CD1c-positive myeloid dendritic cell (primary cell): Measurements from ENCODE around the gene ZDHHC18.
A peak's percentile ranks its signal among the peaks of the same experiment; 100 is the strongest.
"Not testable (repeated sequence)": the region's sequence is repeated elsewhere in the genome, so short reads cannot be mapped to it uniquely, and the experiment has no call there.

Experiments
- DNase-seq: peaks from one replicate; pipeline ENCODE4 v3.0.0-alpha.2; 2016; ENCODE audit errors: extremely low spot score

ZDHHC18 gene

DNA sequence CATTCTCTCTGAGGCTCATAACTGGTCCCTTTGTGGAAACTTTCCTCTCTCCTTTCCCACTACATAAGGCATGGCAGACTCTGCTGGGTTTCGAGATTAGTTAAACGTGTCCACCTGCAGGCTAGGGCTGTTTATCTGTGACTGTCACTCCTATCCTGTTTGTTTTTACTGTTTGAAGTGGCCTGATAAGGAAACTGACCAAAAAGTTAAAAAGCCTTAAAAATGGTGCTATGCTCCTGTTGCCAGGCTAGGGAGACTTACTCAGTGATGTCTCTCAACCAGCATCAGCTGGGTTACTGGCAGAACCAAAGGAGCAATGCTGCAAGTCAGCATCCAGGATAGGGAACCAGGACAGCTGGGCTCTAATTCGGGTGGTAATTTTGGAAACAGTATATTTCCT lies 34.9 kb upstream of the ZDHHC18 start:
- DNase-seq: peak; percentile 18

DNA sequence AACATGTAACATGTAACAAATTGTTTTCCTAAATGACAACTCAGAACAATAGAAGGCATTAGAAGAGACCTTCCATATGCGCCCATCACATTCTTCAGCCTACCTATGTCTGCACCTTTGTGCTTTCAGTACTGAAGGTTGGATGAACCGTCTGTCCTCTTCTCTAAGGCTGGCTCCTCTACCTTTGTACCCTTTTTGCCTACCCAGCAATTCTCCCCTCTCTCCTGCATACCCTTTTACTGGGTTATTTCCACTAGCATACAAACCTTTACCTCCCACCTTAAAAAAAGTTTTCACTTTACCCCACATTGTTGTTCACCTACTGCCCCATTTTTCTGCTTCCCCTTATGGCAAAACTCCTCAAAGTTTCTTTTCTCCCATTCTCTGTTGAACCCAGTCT lies 33.6 kb upstream of the ZDHHC18 start:
- DNase-seq: no peak

DNA sequence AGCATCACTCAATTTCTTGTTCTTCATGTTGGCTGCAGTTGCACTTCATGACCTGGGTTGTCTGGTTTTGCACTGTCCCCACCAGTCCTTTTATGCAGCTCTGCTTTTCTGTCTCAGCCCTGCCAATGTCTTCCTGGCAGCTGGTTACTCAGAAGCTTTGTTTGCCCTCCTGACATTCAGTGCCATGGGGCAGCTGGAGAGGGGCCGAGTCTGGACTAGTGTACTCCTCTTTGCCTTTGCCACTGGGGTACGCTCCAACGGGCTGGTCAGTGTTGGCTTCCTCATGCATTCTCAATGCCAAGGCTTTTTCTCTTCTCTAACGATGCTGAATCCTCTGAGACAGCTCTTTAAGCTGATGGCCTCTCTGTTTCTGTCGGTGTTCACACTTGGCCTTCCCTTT lies 32.1 kb upstream of the ZDHHC18 start:
- DNase-seq: no peak

DNA sequence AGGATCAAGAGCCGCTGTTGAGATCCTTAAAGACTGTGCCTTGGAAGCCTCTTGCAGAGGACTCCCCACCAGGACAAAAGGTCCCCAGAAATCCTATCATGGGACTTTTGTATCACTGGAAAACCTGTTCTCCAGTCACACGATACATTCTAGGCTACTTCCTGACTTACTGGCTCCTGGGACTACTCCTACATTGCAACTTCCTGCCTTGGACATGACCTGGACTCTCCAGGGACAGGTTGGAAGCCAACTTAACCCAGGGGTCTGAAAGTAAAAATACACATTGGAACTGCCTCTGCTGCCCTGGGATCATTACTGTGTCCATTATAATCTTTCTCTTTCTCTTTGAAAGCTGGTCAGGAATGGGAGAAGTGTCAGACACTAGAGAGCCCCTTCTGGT lies 28.9 kb upstream of the ZDHHC18 start:
- no peak for DNase-seq

DNA sequence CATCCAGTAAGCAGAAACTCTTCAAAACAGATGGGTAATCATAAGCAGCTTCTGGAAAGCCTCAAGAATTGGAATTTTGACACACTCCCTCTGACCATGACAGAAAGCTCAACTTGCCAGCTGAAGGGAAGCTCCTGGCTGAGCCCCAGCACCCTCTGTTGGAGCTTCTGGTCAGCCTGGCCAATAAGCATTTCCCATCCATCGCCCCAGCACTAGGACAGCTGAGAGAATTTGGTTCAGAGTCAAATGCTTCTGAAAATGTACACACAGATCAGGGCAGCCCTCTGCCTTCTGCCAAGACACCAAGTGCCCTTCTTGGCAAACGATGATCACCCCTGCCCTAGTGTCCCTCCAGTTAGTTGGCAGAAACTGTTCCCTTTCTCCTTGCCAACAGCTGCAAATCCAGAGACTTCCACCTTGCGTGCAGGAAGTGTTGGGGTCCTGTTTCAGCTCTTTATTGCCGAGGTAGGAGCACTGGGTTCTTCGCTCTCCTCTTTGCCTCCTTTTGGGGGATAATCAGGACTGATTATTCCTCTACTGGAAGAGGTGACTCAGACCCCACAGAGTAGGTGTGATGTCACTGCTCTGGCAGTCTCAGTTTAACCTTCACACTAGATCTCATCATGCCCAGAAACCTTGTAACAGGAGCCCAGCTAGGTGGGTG lies 26.9 kb upstream of the ZDHHC18 start:
- no peak for DNase-seq

DNA sequence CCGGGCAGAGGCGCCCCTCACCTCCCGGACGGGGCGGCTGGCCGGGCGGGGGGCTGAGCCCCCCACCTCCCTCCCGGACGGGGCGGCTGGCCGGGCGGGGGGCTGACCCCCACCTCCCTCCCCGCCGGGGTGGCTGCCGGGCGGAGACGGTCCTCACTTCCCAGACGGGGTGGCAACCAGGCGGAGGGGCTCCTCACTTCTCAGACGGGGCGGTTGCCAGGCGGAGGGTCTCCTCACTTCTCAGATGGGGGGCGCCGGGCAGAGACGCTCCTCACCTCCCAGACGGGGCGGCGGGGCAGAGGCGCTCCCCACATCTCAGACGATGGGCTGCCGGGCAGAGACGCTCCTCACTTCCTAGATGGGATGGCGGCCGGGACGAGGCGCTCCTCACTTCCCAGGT lies 22.6 kb upstream of the ZDHHC18 start:
- not testable (repeated sequence) for DNase-seq

DNA sequence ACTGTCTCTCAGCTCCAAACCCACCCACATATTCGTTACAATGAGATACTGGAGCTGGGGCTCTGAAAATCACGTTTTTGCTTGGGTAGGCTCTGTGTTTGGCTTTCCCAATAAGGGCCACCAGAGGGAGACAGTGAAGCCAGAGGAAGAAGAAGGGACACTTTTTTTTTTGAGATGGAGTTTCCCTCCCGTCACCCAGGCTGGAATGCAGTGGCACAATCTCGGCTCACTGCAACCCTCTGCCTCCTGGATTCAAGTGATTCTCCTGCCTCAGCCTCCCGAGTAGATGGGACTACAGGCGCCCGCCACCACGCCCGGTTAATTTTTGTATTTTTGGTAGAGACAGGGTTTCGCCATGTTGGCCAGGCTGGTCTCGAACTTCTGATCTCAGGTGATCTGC lies 16.4 kb upstream of the ZDHHC18 start:
- DNase-seq: peak; percentile 87

DNA sequence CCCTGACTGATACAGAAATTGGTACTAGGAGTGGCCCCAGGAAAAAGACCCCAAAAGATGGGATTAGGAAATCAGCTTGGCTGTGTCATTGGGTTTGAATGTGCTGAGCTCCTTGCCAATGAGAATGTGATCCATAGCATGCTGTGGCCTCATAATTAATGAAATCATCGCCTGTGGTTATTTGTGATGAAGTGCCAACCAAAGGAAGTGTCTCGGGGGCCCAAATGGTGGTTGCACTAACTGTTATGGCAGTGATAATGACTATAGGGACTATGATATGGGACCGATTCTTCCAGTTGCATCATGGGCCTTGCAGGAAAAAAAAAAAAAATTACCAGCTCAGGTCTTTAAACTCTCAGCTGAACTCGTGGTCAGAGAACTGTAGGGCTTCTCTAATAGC lies 15.4 kb upstream of the ZDHHC18 start:
- DNase-seq: no peak

DNA sequence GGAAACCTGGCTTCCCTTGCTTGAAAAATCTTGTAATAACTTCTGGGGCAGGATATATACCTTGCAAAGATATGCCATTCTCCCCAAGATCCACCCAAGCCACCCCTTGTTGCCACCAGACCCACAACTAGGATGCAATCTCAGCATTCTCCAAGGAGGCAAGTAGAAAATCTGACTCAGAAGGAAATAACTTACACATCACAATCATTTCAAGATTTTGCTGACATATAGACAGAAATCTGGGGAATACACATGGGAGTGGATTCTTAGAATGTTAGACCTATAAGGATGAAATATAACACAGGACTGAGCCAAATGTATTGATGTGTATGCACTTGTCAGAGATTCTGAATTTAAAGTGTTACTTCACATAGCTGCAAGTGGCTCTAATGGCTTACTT lies 14.8 kb upstream of the ZDHHC18 start:
- no peak for DNase-seq

DNA sequence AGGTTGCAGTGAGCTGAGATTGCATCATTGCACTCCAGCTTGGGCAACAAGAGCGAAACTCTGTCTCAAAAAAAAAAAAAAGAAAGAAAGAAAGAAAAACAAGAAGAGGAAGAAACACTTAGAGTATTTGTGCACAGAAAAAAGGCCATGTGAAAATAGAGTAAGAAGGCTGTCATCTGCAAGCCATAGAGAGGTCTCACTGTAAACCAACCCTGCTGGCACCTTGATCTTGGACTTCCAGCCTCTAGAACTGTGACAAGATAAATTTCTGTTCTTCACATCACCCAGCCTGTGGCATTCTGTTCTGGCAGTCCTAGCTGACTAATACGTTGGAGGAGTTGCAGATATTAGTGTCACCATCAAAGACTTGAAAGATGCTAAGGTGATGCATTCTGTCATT lies 12.1 kb upstream of the ZDHHC18 start:
- DNase-seq: no peak

DNA sequence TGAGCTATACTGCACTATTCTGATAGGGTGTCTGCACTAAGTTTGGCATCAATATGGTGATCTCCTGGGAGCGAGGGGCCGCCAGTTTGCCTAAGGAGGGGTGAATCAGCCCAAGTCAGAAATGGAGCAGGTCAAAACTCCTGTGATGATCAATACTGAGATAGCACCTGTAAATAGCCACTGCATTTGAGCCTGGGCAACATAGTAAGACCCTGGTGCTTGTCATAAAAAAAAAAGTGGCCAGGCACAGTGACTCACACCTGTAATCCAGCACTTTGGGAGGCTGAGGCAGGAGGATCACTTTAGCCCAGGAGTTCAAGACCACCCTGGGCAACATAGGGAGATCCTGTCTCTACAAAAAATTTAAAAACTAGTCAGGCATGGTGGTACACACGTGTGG lies 11.6 kb upstream of the ZDHHC18 start:
- DNase-seq: no peak

DNA sequence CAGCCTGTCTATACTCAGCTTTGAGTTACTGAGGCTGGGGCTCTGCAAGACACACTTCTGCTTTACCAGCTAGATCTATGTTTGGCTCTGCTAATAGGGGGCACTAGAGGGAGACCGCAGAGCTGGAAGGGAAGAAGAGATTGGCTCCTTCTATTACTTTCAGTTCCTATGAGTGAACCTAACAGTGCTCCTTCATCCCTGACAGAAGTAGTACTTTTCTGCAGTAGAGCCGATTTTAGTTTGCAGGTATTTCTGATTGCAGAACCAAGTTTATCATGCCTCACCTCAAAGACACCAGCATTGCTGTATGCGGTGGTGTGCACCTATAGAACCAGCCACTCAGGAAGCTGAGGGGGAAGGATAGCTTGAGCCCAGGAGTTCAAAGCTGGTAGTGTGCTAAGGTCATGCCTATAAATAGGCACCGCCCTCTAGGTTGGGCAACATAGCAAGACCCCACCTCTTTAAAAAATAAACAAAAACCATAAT lies 5.7 kb upstream of the ZDHHC18 start:
- DNase-seq: peak; percentile 86

DNA sequence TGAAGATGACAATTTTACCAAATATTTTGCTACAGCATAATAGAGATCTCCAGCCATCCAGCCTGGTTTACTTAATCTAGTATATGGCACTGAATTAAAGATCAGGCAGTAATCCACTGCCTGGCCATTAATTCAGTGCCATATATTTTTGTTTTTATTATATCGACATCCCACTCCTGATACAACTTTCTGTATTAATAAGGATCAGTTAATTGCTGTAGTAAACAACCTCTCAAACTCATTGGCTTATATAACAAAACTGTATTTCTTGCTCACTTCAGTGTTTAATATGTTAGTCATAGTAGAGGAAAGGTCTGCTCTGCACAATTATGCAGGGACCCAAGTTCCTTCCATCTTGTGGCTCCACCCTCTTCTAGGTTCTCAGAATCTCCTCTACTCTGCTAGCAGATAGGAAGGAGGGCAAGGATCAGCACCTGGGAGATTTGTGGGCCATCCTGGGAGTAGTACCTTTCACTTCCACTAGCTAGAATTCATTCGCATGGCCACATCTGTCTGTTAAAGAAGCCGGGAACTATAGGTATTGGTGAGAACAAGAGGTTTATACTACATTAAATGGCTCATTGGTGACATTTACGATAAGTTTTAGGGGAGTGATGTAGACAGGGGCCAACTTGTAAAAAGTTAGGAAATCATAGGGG lies 3.6 kb upstream of the ZDHHC18 start:
- DNase-seq: no peak

DNA sequence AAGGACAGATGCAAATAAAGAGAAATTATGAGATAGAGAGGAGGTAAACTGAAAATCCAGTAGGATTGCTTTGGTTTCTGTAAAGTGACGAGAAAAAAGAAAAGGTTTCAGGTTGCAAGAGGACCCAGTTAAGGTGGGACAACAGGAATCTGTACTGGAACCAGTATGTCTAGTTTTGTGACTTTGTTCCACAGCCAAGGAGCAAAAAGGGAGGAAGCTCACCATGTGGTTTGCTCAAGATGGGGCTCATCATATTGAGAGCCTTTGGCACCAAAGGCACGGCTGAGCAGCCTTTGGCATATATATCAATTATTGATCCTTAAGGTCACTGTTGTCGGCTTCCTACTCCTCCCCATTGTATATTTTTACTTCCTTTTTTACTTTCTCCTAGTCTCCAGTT lies 1.8 kb upstream of the ZDHHC18 start:
- DNase-seq: no peak

DNA sequence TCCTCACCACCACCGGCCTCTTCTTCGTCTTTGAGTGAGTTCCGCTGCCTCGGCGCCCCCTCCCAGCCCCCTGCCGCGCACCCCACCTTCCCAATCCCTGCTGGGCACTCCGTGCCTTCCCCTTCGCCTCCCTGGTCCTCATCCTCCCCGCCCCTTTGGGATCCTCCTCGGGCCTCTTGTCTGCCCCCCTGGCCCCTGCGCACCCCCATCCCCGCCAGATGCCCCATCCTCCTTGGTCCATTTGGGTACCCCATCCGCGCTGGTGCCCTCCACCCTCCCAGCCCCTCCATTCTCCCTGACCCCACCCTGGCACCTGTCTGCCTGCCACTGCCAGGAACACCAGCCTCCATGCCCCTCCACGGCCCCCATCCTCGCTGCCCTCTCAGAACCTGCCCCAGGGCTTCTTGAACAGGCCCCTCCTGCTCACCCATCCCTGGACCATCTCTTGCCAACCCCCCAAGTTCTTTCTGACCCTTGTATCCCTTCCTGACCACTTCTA lies 667 bp downstream of the ZDHHC18 start:
- DNase-seq: no peak

DNA sequence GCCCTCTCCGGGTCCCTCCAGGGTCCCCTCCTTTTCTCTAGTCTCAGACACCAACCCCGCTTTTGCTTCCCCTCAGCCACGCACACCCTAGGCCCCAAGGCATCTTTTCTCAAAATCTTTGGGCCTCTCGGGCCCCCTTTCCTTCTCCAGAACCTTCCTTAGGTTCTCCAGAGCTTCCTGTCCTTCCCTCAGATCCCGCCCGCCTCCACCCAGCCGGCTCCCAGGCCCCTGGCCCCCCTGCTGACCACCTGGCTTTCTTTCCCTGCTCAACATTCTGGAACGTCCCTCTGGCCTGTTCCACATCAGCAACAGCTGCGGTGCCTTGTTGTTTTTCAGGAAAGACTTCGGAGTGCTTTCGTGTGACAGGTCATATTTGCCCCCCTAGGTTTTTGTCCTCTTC lies 1.2 kb downstream of the ZDHHC18 start:
- no peak for DNase-seq

DNA sequence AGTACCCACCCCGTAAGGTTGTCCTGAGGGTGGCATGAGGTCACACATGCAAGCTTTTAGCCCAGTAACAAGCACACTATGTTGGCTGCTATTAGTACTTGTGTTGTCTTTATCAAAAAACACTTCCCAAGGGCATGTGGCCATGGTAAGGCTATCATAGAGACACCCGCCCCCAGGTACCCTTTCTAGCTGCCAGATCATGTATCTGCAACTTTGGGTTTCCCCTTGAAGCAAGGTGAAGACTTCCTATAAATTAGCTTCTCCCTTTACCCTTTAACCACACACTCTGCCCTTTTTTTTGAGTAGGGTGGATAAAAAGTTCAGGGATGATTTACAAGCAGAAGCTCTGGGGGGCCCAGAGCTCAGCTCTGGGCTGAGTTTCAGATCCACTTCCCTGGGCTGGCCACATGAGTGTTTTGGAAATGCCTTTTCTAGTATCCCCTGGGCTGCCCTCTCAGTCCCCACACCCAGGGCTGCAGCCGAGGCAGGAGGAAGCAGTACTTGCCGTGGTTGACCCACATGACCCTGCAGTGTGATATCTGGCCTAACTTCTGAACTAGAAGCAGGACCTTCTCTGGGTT lies 2.0 kb downstream of the ZDHHC18 start:
- peak; percentile 94 for DNase-seq

DNA sequence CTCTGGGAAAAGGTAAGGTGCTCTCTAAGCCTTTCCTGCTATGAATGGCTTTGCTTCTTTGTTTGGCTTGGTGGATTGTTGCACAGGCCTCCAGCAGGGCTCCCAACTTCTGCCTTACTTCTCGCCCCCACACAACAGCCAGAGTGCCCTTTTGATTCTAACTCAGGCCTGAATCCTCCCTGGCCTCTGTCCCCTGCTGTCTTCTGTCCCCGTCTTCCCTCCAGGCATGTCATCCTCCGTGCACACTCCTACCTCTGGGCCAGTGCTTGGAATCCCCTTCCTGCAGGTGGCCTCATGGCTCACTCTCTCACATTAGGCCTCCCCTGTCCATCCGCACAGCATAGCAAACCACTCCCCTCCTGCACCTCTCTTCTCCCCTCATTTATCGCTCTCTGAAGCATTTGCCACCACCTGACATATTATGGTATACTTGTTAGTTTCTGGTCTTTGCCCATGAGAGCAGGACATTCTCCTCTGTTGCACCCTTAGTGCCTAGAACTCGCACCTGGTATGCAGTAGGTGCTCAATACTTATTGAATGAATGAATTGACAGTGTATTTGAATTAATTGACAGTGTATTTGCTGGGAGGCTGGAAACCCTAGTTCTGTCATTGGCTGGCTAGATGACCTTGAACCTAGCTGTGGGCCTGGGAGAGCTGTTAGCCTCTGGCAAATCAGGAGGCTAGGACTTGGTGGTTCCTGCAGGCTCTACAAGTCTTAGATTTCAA lies 2.9 kb downstream of the ZDHHC18 start:
- peak; percentile 21 for DNase-seq

DNA sequence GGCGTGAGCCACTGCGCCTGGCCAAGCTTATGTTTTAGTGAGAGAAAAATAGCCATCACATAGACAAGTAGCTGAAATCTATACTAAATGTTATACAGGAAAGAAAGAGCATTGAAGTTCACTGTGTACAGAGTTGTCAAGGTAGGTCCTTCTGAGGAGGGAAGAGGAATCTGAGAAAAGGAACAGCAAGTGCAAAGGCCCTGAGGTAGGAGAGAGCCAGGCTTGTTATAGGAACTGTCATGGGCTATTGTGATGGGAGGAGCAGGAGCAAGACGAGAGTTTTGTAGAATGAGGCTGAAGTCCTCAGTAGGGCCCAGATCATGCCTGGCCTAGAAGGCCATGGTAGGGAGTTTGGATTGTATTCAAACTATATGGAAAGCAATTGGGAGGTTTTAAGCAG lies 4.6 kb downstream of the ZDHHC18 start:
- no peak for DNase-seq

DNA sequence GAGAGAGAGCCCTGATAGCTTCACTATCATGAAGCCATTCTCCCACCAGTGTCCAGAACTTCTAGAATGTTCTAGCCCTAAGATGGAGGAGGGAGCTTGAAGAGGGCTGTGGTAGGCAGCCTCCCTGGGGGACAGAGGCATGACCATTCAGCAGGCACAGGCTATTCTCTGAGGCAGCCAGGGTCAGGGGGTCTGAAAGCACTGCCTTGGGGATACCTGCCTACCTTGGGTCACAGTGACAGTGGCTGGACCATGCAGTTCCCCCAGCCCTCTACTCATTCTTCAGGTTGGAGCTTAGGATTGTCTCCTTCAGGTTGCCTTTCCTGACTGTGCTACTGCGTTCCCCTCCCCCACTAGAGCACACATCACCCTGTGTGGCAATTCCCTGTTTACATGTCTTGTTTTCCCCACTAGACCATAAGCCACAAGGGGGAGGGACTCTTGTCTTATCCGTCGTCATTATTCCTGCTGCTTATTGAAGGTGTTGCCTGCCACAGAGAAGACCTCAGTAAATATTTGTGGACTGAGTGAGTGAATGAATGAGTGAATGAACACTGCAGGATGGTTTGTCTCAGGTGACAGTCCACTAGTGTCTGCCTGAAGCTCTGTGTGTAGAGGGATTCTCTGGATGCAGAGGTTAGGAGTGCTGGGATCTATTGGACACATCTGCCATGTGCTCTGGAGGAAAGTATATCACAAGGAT lies 5.2 kb downstream of the ZDHHC18 start:
- no peak for DNase-seq

DNA sequence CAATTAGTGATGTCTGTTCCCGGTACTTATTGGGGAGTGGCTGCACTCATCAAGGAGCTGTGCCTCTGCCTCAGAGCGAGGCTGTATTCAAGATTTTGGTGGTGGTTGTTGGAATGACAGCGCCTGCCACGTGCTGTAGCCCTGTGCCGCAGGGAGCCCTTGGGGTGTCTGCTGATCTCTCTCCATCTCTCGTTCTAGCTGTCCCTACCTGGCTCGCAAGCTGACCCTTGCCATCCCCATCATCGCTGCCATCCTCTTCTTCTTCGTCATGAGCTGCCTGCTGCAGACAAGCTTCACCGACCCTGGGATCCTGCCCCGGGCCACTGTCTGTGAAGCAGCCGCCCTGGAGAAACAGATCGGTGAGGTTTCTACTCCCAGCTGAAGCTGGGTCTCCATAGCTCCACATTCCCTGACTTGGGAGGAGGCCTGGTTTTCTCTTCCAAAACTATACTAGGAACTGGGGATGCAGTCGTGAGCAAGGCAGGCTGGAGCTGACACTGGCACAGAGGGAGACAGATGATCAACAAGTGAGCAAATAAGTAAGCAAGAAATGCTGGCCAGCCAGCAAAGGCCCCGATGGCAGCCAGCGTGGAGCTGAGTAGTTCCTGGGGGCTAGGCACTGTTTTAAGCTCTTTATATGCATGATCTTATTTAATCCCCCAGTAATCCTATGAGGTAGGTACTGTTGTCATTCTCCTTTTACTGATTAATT lies 5.9 kb downstream of the ZDHHC18 start:
- DNase-seq: no peak
